ENCODE results near the gene ZSCAN5A.

GRCh38 chr19:56189785-56190184 lies 124.9 kb downstream of the ZSCAN5A start:
- TF ChIP-seq CTCF (IDR thresholded peaks at IDR 0.05; ENCODE audit: low read depth, low read length): no peak
- TF ChIP-seq POLR2A (IDR thresholded peaks at IDR 0.05; ENCODE audit: extremely low read depth, insufficient read length): no peak
